Inferior parietal cortex (tissue), 1 donor: ENCODE measurements around the gene TTC33.

ENCODE experiments used
- DNase-seq: peaks from one replicate; pipeline ENCODE4 v3.0.0-alpha.2; 2016; ENCODE audit errors: extremely low spot score

The TTC33 gene

DNA sequence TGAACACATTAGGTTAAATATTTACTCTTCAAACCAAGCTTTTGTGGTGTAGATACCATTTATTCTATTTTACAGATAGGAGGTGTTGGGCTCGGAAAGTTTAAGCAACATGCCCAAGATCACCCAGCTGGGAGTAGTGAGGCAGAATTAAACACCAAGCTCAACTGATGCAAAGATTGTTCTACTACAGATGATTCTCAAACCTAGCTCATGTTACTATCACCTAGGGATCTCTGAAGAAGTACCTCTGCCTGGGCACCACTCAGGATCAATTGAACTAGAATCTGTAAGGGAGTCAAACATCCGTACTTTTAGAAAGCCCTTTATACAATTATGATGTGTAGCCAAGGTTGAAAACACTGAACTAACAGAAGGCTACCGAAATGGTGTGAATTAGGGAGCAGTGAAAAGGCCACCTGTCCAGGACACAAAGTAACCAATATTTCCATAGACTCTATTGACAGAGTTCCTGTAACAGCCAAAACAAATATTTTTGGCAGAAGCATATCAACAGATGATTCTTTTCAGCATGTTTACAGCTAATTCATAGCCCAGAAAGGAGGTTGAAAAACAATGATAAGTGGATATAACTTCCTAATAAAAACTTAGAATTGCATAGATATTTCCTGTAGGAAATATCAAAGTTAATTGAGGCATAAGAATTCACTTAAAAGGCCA is 234.5 kb downstream of the TTC33 start:
- DNase-seq: no peak

DNA sequence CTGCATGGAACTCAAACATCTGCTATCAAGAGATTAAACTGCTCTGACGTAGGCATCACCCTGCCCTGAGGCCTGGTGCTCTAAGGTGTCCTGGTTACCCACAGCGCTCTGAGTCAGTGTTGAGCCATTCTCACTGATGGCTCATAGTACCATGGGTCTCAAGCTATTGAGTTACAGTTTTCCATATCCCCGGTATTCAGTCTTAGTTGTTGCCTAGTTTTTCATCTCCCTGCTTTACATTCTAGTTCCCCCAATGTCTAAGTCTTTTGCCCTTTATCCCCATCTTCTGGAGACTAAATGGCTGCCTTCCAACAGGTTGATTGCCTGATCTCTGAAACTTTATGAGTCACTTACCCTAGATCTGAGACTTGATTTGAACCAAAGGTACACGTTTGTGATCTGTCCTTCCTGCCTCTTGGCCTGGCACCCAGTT is 237.3 kb downstream of the TTC33 start:
- DNase-seq: no peak

DNA sequence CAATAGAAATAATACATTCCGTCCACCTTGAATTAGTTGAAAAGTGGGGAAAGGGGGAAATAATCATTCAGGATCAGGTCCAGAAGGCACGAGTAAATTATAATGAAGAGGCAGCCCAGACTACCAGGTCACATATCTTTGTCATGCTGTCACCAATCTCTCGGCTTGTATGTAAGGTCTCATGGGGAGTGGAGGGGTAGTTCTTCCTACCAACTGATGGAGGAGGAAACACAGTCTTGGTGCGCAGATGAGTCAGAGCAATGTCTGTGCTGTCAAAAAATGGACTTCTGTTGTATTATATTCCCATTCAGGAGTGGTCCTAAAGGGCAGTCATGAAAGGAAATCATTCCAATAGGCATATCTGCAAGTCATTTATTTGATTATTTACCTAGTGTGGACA is 240.3 kb downstream of the TTC33 start:
- DNase-seq: no peak

DNA sequence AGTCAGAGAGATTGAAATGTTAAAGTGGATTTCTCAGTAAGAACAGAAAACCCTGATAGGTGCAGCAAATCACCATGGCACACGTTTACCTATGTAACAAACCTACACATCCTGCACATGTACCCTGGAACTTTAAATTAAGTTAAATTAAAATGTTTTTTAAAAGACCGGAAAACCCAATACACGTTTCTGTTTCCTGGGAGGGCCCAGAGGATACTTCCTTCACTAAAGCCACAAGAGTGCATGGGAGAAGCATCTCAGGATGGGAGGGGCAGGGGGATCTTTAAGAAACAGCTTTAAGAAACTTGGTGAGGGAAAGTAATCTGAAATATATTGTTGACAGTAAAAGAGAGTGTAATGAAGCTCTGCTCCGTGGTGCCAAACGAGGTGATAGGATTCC is 240.8 kb downstream of the TTC33 start:
- no peak for DNase-seq

DNA sequence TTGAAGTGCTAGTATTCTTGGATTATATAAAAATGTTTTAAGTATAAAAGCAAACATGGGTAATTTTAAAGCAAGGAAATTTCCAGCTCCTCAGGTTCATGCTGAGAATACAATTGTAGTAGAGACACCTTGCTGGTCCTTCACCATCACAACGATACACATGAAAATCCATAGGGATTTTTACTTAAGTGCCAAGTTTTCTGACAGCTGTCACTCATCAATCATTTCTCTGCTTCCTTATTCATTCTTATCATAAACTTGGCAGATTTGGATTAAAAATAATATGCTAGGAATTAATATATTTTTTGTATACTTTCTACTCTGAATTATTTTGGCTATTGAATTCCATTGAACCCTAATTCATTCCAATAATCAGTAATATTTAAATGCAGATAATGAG is 244.0 kb downstream of the TTC33 start:
- DNase-seq: no peak

DNA sequence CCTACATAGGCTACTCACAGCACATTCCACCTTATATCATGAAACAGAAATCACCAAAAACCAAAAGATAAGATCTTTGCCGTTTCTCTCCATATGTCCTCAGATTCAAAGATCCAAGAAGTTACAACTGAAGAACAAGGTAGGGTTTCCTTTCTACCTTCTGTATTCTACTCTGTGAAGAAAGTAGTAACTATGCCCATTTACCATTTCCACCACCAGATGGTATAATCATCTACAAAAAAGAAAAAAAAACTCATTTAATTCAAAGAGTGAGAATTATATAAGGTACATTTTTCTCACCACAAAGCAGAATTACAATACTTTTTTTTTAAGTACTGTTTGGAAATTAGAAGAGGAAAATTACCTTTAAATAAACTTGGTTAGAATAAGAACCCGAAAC is 248.7 kb downstream of the TTC33 start:
- DNase-seq: no peak

DNA sequence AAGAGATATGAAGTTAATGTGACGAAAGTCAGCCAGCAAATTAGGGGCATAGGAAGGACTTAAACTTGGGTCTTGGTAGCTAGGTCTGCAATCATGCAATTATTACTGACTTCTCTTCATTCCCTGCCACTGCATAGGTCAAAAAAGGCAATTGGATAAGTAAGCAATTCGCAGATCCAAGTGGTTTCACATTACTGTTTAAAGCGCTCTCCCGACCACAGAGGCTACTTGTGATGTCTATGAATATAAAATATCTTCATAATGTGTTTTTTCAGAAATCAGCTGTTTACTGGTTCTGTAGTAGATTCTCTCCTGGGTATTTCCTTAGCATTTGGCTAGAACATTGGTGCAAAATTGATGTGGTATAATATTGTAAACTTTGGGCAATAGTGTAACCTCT is 250.7 kb downstream of the TTC33 start:
- DNase-seq: no peak

DNA sequence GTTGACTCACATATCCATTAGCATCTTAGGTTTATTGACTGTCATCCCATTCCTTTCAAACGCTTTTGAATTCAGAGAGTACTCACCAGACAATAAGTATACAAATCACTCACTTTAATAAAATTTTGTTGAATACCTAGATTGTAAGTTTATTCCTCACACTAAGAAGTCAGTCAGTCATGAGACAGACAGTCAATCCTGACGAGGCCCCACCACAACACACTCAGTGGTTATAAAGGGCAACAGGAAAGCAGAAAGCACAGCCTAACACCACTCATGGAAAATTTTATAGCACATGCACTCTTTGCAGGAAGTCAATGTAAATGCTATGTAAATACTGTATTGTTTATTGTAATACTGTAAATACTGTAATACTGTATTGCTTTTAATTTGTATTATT is 252.3 kb downstream of the TTC33 start:
- DNase-seq: no peak

DNA sequence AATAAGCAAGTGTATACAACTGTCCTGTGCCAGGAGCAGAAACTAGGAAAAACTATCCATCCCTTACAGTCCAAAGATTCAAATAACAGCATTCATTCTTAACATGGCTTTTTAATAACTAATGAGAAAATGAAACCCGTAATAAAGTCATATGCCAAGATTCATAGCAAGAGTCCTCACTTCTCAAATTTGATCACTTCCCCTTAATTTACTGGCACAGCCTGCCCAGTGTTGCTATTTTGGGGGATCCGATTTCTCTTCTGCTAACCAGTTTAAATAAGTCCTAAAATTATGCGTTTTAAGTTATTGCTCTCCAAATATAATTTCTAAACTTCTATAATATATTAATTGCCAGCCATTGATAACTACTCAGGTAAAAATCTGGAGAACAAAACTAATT is 253.0 kb downstream of the TTC33 start:
- no peak for DNase-seq

DNA sequence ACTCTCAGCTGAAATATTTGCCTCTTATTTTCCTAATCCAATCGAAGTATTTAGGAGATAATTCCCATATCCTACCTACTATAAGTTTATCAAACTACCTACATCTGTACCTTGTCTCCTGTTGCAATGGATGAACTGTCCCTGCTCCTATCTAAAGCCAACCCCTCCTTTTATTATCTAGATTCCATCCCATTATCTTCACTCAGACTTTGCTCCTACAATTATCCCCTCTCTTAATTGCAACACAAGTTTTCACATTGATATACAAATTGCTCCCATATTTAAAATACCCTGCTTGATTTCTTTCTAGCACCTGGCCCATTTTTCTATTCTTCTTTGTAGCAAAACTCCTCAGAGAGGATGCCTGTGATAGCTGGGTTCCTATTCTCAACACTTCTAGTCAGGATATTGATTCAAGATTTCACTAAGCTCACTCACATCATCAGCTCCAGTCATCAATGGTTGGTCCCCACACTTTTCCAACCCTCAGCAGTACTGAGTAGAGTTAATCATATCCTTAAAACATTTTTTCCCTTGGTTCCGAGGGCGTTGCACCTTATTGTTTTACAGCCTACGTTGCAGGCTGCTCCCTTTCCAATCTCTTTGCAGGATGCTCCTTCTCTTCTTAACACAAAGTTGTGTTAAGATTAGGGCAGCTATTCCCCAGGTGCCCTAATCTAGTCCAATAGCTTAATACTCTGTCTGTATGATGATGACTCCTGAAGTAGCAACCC is 253.9 kb downstream of the TTC33 start:
- no peak for DNase-seq

DNA sequence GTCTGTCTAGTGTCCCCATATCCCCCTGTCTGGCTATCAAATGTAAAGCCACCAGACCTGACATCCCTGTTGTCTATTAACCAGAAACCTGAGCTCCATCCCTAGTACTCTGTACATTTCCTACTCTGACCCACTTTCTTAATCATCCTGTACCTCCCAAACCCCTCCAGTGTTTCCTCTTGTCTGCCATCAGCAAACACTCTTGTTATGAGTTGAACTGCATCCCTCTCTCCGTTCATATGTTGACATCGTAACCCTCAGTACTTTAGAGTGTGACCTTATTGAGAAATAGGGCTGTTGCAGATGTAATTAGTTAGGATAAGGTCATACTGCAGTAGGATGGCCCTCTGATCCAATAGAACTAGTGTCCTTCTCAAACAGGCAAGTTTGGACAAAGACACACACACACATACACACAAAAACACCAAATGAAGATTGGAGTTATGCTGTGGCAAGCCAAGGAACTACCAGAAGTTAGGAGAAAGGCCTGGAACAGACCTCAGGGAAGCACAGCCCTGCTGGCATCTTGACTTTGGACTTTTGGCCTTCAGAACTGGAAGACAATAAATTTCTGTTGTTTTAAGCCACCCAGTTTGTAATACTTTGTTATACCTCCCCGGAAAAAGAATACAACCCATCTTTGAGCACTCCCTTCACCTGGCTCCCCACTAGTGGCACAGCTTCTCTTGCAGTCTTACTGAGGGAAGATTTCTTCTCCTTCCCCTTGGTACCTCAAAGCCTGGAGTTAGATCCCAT is 256.1 kb downstream of the TTC33 start:
- DNase-seq: no peak

DNA sequence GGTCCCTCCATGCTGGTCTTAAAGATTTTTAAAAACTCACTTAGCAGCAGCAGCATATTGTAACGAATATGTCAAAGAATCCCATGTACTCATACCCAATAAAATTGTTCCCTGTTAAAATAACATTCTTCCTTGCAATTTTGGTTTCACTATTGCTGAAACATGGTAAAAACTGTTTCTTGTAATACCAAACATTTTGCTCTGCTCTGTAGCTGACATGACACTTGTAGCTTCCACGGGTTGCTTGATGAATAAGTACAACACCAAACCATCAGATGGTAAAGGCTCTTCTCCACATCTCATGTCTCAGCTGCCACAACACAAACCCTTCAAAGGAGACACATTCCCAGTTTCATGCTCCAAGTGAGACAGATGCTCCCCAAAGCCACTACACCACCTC is 256.8 kb downstream of the TTC33 start:
- no peak for DNase-seq

DNA sequence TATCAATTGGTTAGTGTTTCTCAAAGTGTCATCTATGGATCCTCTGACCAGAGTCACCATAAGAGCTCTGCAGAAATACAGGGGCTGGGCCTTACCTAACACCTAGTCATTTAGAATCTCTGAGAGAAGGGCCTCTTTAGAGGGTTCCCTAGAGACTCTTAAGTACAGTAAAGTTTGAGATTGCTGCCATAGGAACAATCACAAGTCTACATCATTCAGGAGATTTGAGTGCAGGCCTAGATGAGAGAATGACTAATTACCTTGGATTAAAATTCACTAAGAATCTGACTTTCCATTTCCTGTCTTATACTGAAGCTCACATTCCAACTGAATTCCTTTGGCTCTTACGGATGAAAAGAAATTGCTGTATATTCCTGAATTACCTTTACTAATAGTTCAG is 258.2 kb downstream of the TTC33 start:
- DNase-seq: no peak

DNA sequence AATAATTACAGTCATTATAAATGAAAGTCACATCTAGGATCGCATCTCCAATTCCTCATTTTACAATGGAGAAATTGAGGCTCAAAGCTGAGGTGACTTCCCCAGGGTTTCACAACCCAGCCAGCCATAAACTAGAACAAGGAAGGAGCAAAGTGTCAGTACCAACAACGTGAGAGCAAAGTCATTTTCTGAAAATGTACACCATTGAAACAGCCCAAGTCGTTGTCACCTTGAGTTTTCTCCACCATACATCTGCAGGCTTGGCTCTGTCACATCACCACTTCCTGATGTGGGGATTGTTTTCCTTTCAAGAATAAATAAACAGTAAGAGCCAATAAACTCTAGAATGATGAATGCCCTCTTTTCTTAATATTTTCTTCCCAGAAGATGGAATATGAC is 260.5 kb downstream of the TTC33 start:
- no peak for DNase-seq

DNA sequence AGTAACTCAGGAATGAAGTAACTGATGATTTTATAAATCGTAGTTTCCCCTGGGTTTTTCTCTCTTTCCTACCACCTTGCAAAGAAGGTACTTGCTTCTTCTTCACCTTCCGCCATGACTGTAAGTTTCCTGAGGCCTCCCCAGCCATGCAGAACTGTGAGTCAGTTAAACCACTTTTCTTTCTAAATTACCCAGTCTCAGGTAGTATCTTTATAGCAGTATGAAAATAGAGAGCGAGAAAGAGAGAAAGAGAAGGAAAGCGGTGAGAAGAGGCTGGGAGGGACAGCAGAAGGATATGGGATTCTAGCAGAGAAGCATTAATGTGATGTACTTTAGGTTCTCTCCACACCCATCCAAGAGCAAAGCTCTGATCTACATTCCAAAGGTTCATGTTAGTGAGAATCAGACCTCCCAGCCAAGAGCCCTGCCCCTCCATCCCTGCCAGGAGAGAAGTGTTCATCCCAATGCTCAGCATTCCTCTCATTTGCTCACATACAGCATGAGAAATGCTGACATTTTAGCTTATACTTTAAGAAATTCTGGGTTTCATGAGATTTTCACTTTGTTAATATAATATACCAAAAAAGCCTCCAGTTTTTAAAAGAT is 261.0 kb downstream of the TTC33 start:
- no peak for DNase-seq

DNA sequence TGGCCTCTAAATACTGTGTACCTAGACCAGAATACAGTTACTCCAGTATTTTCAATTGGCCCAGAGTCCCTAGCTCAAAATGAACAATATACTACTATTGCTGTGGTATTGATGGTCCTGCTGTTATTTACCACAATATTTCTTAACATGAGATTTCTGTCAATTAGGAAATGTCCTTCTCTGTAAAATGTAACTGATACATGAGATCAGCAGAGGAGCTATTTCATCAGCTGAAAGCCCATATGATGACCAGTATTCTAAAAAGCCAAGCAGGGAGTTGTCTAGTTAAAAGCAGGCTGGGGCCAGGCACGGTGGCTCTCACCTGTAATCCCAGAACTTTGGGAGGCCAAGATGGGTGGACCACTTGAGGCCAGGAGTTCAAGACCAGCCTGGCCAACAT is 263.7 kb downstream of the TTC33 start:
- DNase-seq: no peak

DNA sequence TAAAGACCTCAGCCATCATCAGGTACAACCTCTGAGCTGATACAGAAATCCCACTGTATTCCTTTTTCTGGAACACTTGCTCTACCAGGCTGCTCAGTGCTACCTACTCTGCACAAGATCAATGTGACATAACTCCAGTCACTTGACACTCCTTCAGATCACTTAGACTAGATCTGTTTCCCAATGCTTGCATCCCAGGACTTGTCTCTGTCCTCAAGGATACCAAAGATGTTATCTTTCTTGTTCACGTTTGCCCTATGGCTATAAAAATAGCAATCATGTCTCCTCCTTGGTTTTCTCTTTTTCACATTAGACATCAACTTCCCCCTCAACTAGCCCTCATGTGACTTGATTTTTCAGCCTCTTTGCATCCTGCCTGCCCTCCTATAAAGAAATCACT is 264.1 kb downstream of the TTC33 start:
- no peak for DNase-seq

DNA sequence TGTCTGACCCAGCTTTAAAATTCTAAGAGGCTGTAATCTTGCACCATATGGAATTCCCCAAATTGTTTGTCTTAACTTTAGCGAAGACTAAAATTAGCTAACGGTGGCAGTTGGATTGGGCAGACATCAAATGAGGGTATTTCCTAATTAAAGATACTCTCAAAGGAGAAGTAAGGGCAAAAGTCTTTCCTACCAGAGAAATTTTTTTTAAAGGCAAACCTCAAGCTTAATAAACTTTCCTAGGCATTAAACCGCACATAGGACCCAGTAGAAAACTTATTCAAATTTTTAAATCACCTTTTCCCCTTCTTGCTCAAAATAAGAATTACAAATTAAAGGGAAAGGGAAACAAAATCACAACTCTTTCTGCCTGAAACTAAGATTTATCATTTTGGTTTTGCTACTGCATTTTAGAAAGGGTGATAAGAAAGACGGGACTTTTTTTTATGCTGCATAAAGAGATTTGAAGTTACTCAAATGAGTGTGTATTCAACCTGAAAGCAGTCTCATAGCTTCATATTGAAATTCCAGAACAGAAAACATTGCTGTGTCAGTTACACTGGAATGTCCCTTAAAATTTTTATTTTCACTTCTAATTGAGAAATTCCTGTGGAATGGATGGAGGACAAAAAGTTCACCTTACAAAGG is 265.2 kb downstream of the TTC33 start:
- no peak for DNase-seq

DNA sequence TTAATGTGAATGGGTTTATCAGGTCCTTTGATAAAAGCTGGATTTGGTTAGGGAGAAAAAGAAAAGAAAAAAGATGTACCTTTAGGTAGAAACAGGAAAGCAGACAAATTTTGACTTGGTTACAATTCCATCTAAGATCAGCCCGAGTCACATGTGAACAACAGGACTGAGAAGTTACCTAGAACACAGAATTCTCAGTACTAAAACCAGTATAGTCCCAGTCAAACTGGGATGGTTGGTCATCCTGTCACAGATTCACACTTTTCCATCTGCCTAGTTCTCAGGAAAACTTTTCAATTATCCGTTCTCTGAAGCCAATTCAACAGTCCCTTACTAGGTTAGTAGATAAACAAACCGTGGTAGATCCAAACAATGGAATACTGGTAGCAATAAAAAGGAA is 266.3 kb downstream of the TTC33 start:
- DNase-seq: no peak

DNA sequence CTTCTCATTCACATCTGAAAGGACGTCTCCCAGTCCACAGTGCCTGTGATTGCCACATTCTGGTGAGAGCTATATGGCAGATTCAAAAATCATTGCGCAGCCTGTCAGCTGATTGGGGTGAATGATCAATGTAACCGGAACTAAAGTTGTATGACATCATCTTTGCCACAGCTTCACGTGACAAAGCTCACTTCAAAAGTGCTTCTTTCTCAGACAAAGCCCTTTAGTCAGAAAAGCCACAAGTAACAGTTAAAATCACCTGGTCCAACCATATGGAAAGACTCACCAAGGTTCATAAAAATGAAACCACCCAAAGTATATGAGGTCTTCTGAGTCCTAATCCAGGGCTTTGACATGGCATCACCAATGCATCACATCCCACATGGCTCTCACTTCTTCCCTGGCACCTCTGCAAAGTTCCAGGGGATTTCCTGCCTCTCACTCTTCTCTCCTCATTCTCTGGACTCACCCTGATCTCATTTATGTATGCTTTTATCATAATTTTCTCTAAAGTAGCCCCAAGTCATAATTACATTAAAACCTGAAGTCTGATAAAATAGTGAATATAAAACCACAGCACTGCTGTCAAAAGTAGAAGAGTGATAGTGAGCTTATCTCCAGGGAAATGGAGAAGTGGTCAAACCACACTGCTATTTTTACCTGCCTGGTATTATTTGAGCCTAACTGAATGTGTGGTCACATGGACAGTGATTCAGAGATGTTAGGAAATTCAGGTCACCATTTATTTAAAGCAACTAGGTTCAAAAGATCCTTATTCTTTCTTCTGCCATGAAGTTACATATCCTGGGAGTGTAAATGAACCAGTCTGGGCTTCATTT is 269.1 kb downstream of the TTC33 start:
- peak; percentile 11 for DNase-seq
